HepG2 (cell line): ENCODE data around the gene TRMT5. TPM values are rescaled to one million over a fixed set of nuclear protein-coding genes. Genes with fewer than 3 reads are reported as not detected.

ENCODE experiments used
- ATAC-seq: fragments of 200-7000 bp; cut with Tn5 transposase; 3 replicates; pipeline ENCODE4 v1.9.1; 2020; ENCODE audit warnings: mild to moderate bottlenecking, moderate library complexity
- BruUV-seq: library from RNA; stranded (reverse); fragments of 400-500 nt; replicated peaks from 2 replicates; lab custom pipeline; 2021; lab: Mats Ljungman, UMichigan
- CTCF ChIA-PET: fragments of 300-600 bp; formaldehyde crosslinking; extraction: SDS; loops from one replicate; lab custom pipeline; 2021; ENCODE audit warnings: low total read pairs, inconsistent platforms, low intra/inter-chr PET ratio; lab: Yijun Ruan, JAX
- POLR2A ChIA-PET: fragments of 350-600 bp; sonication (Branson Sonifier 250); formaldehyde crosslinking; loops from one replicate; lab custom pipeline; 2020; ENCODE audit warnings: antibody characterized with exemption, inconsistent platforms; lab: Yijun Ruan, JAX
- DNase-seq: peaks from one replicate; pipeline ENCODE4 v3.0.0-alpha.2; 2015; ENCODE audit warnings: low spot score
- FAIRE-seq: peaks from 3 replicates; lab custom pipeline; 2011; peaks lifted over from hg19 to GRCh38; lab: Jason Lieb, UNC
- H2AFZ ChIP-seq: one replicate; pipeline ENCODE4 v1.6.1; 2011; ENCODE audit warnings: low read length, inconsistent platforms
- H3K27ac ChIP-seq: fragments of 300-600 bp; 3 replicates; pipeline ENCODE4 v1.8.0; 2011; ENCODE audit warnings: mixed run types, mild to moderate bottlenecking, mixed read lengths, low read length, inconsistent platforms; ENCODE audit not compliant: insufficient read depth; ENCODE audit errors: extremely low read length
- H3K27me3 ChIP-seq, 2 experiments: fragments of 200-600 bp in 1 of 2; 2 replicates in 1 of 2; 3 replicates in 1 of 2; pipeline versions ENCODE4 v1.6.0 to v1.8.0; 2011; ENCODE audit warnings: low read length in 2 of 2, mild to moderate bottlenecking in 2 of 2, moderate library complexity in 2 of 2, inconsistent platforms in 1 of 2; ENCODE audit not compliant: insufficient read depth in 2 of 2, control insufficient read depth in 1 of 2
- H3K36me3 ChIP-seq, 2 experiments: fragments of 200-600 bp in 1 of 2; replicated peaks in 1 of 2; 2 replicates in 1 of 2; 3 replicates in 1 of 2; pipeline versions ENCODE4 v1.5.1 to v1.8.0; 2011; ENCODE audit warnings: low read length in 2 of 2, inconsistent platforms in 1 of 2; ENCODE audit not compliant: insufficient read depth in 2 of 2, control insufficient read depth in 1 of 2
- H3K4me1 ChIP-seq: 2 replicates; pipeline ENCODE4 v1.5.1; 2012; ENCODE audit warnings: low read length, inconsistent platforms; ENCODE audit not compliant: insufficient read depth
- H3K4me2 ChIP-seq: 2 replicates; pipeline ENCODE4 v1.6.0; 2011; ENCODE audit warnings: low read depth, low read length, inconsistent platforms
- H3K4me3 ChIP-seq, 3 experiments: fragments of 200-600 bp in 1 of 3; sonication (generic), shearing (Covaris generic) in 1 of 3; replicated peaks in 1 of 3; 2 replicates each; pipeline ENCODE4 v1.5.1; 2011 to 2016; ENCODE audit warnings: low read length in 3 of 3, inconsistent platforms in 2 of 3, low read depth in 2 of 3, mild to moderate bottlenecking in 2 of 3, control low read depth in 1 of 3, mixed read lengths in 1 of 3; ENCODE audit not compliant: insufficient read depth in 1 of 3
- H3K79me2 ChIP-seq: one replicate; pipeline ENCODE4 v1.6.1; 2011; ENCODE audit warnings: low read length, inconsistent platforms; ENCODE audit not compliant: insufficient read depth
- H3K9ac ChIP-seq: 2 replicates; pipeline ENCODE4 v1.6.0; 2011; ENCODE audit warnings: mild to moderate bottlenecking, low read depth, low read length, inconsistent platforms; ENCODE audit not compliant: insufficient read depth
- H3K9me3 ChIP-seq: 2 replicates; pipeline ENCODE4 v1.5.1; 2012; ENCODE audit warnings: mild to moderate bottlenecking, low read length
- H4K20me1 ChIP-seq: 2 replicates; pipeline ENCODE4 v1.6.0; 2011; ENCODE audit warnings: inconsistent platforms, mild to moderate bottlenecking, low read length, moderate library complexity; ENCODE audit not compliant: insufficient read depth
- BRD4 ChIP-seq: sonication (generic); formaldehyde crosslinking; IDR thresholded peaks from 2 replicates; pipeline ENCODE4 v1.4.0; 2020; ENCODE audit warnings: missing genetic modification reagents
- CENPT ChIP-seq: sonication (generic); formaldehyde crosslinking; IDR thresholded peaks from 2 replicates; pipeline ENCODE4 v1.8.0; 2022; ENCODE audit warnings: low read depth, mild to moderate bottlenecking, moderate library complexity, missing genetic modification reagents
- GATAD2A ChIP-seq: IDR thresholded peaks from 2 replicates; pipeline ENCODE4 v1.6.1; 2016
- KDM5B ChIP-seq: sonication (generic); formaldehyde crosslinking; IDR thresholded peaks from 2 replicates; pipeline ENCODE4 v1.4.0; 2020; ENCODE audit warnings: missing genetic modification reagents, mild to moderate bottlenecking, borderline replicate concordance
- PPARG ChIP-seq: conservative IDR thresholded peaks from 2 replicates; pipeline ENCODE4 v1.6.1; 2016; ENCODE audit warnings: missing biosample characterization, missing genetic modification reagents
- RAD21 ChIP-seq: fragments of 450-650 bp; formaldehyde crosslinking; IDR thresholded peaks from 2 replicates; pipeline ENCODE4 v1.5.0; 2020; ENCODE audit warnings: mild to moderate bottlenecking
- REXO4 ChIP-seq: sonication (generic); formaldehyde crosslinking; IDR thresholded peaks from 2 replicates; pipeline ENCODE4 v1.8.0; 2022; ENCODE audit warnings: missing genetic modification reagents, mild to moderate bottlenecking, borderline replicate concordance
- STAG1 ChIP-seq: sonication (generic); formaldehyde crosslinking; IDR thresholded peaks from 2 replicates; pipeline ENCODE4 v1.4.0; 2020; ENCODE audit warnings: missing genetic modification reagents
- ZBTB1 ChIP-seq: sonication (generic); formaldehyde crosslinking; IDR thresholded peaks from 2 replicates; pipeline ENCODE4 v1.4.0; 2020; ENCODE audit warnings: missing genetic modification reagents, borderline replicate concordance
- ZNF432 ChIP-seq: sonication (generic); formaldehyde crosslinking; IDR thresholded peaks from 2 replicates; pipeline ENCODE4 v1.5.0; 2020; ENCODE audit warnings: missing genetic modification reagents, mild to moderate bottlenecking, borderline replicate concordance
- ZNF652 ChIP-seq: IDR thresholded peaks from 2 replicates; pipeline ENCODE4 v1.6.1; 2016; ENCODE audit warnings: low read depth, borderline replicate concordance
- ZNF7 ChIP-seq: IDR thresholded peaks from 2 replicates; pipeline ENCODE4 v1.6.1; 2016; ENCODE audit warnings: missing biosample characterization, missing genetic modification reagents
- ZNF709 ChIP-seq: sonication (generic); formaldehyde crosslinking; IDR thresholded peaks from 2 replicates; pipeline ENCODE4 v1.5.0; 2020; ENCODE audit warnings: mild to moderate bottlenecking, missing genetic modification reagents
- WGBS: methylation state at CpG from one replicate; pipeline ENCODE4 v1.1.6; 2017; ENCODE audit warnings: low lambda C conversion rate; 5-methylcytosine and 5-hydroxymethylcytosine counted together
- in situ Hi-C: cut with HindIII; loops from 2 replicates; pipeline ENCODE4 v1.10.0; 2017; ENCODE audit warnings: low pct_unique_long_range_greater_than_20kb; ENCODE audit not compliant: extremely low pct_ligation_motif_present
- intact Hi-C: fragments of 100-400 bp; cut with micrococcal nuclease; formaldehyde crosslinking; loops from one replicate; pipeline ENCODE4 v1.10.0; 2022; ENCODE audit not compliant: unreplicated experiment
- polyA plus RNA-seq, 8 experiments: library from polyadenylated mRNA; depleted of rRNA in 3 of 8; stranded (reverse) in 7 of 8; unstranded in 1 of 8; fragments of >200 nt; fragmentation: Illumina TruSeq in 4 of 8; extraction: Trizol in 4 of 8; gene quantifications; 2 replicates each; pipeline versions ENCODE4 v1.2.1 to v1.2.3, GENCODE V29; 2011 to 2016; ENCODE audit warnings: low read depth in 4 of 8, missing spikeins in 1 of 8, mixed read lengths in 1 of 8; ENCODE audit not compliant: insufficient read depth in 1 of 8
- total RNA-seq, 5 experiments: library from RNA; depleted of rRNA; stranded (reverse); fragments of >200 nt; fragmentation: Illumina TruSeq; extraction: Trizol; gene quantifications; 2 replicates each; pipeline ENCODE4 v1.2.3, GENCODE V29; 2016; ENCODE audit warnings: low read depth in 1 of 5
- TF ChIP-seq, protein P1 (sequence below): IDR thresholded peaks from 2 replicates; pipeline ENCODE4 v1.6.1; 2016; ENCODE audit warnings: control low read depth
- TF ChIP-seq, protein P2 (sequence below): sonication (generic); formaldehyde crosslinking; IDR thresholded peaks from 2 replicates; pipeline ENCODE4 v1.5.0; 2020; ENCODE audit warnings: mild to moderate bottlenecking, missing genetic modification reagents, moderate library complexity
- TF ChIP-seq, protein P3 (sequence below): sonication (generic); formaldehyde crosslinking; IDR thresholded peaks from 2 replicates; pipeline ENCODE4 v1.8.1; 2022; ENCODE audit warnings: low read depth, mild to moderate bottlenecking, missing genetic modification reagents

The TRMT5 gene
- total and polyA plus RNA-seq, 2 of the 13 experiments (the other 11 are each of a cell fraction or from before 2014, with no cell fraction given) = 3.6 to 16.0 TPM

DNA sequence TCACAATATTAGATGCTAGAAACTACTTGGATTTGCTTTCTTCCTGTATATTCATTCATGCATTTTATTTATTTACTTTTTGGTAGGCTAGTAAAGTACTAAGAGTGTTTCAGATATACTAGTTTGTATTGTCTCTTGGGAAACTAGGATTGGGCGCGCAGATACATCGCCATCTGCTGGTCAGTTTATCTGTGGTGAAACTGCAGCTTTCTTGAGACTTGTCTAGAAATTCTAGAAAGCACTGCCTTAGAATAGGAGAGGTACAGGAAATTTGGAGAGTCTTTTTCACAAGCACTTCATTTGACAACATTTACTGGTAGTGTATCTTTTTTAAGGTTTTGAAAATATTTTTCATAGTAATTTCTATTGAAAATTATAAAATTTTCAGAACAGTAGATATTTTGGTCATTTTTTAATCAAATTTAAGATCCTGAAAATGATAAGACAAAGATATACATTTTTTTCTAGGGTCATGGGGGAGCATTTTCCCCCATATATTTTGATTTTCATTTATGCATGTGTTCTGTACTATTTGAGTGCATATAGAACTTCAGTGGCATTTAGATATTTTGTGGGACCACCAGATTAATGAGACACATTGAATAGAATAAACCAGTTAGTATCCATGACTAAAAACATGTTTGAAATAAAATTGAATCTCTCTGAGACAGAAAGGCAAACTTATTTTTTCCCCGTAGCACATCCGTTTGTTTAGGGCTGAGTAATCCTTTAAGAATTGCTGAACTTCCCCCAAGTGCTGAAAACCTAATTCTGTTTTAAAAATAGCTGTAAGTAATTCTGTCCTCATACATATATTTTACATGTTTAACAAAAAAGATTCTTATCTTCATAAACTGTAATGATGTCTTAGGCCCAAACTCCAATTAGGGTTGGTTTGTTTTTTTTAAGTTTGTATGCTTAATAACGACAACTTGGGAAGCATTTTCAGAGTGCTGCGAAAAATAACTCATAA, 44.7 kb upstream of the TRMT5 start:
- H3K36me3 ChIP-seq = no peaks in the 10 kb centered on the region
- H4K20me1 ChIP-seq = no peaks in the 10 kb centered on the region
- ChIA-PET CTCF (interaction anchor here (1.3 to 2.2 kb wide), 4 partner anchors 164 to 401 kb away, joined by 5 to 24 read pairs (median 6); no protein-coding TSS in a partner anchor), POLR2A (no interaction called here)
- no peak overlapping the region for H3K4me2 ChIP-seq
- FAIRE-seq (peak; percentile 61), ATAC-seq (peak; percentile 59; the same call in 2 of the 3 replicates), DNase-seq (peak; percentile 57)
- H3K4me1 ChIP-seq = peaks cover 10% of the 10 kb centered on the region; the same call in 1 of the 2 replicates
- WGBS = 52% methylated on average over 7 of the region's 7 CpGs
- H3K4me3 ChIP-seq = no peak overlapping the region
- H3K27me3 ChIP-seq = no peaks in the 10 kb centered on the region
- H3K9ac ChIP-seq = no peak overlapping the region
- H3K9me3 ChIP-seq = no peaks in the 10 kb centered on the region
- H2AFZ ChIP-seq = no peak overlapping the region
- no peaks in the 10 kb centered on the region for H3K79me2 ChIP-seq
- intact Hi-C loops = loop anchor here (1.0 to 5.0 kb wide), 5 partner anchors 163 to 400 kb away; partner anchors contain the start of gene SIX1
- in situ Hi-C loops = loop anchor here (10.0 to 25.0 kb wide), 2 partner anchors 162 to 401 kb away; no protein-coding TSS in a partner anchor
- H3K27ac ChIP-seq = no peak overlapping the region
- no TSS peak for BruUV-seq
- TF ChIP-seq, protein P1, sequence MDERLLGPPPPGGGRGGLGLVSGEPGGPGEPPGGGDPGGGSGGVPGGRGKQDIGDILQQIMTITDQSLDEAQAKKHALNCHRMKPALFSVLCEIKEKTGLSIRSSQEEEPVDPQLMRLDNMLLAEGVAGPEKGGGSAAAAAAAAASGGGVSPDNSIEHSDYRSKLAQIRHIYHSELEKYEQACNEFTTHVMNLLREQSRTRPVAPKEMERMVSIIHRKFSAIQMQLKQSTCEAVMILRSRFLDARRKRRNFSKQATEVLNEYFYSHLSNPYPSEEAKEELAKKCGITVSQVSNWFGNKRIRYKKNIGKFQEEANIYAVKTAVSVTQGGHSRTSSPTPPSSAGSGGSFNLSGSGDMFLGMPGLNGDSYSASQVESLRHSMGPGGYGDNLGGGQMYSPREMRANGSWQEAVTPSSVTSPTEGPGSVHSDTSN (CRISPR knock-in tag) = no peak
- TF ChIP-seq STAG1 (peak; percentile 90), ZNF7 (CRISPR knock-in tag) (no peak), BRD4 (CRISPR knock-in tag) (no peak), GATAD2A (0 out of 2 replicates have a peak, but pooled peaks have one; percentile 8), ZBTB1 (no peak), ZNF652 (no peak), ZNF709 (CRISPR knock-in tag) (no peak), PPARG (CRISPR knock-in tag) (0 out of 2 replicates have a peak, but pooled peaks have one; percentile 23), ZNF432 (no peak), KDM5B (CRISPR knock-in tag) (no peak), RAD21 (CRISPR knock-in tag) (peak; percentile 61), CENPT (CRISPR knock-in tag) (no peak), REXO4 (CRISPR knock-in tag) (no peak)
- TF ChIP-seq, protein P2, sequence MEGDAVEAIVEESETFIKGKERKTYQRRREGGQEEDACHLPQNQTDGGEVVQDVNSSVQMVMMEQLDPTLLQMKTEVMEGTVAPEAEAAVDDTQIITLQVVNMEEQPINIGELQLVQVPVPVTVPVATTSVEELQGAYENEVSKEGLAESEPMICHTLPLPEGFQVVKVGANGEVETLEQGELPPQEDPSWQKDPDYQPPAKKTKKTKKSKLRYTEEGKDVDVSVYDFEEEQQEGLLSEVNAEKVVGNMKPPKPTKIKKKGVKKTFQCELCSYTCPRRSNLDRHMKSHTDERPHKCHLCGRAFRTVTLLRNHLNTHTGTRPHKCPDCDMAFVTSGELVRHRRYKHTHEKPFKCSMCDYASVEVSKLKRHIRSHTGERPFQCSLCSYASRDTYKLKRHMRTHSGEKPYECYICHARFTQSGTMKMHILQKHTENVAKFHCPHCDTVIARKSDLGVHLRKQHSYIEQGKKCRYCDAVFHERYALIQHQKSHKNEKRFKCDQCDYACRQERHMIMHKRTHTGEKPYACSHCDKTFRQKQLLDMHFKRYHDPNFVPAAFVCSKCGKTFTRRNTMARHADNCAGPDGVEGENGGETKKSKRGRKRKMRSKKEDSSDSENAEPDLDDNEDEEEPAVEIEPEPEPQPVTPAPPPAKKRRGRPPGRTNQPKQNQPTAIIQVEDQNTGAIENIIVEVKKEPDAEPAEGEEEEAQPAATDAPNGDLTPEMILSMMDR (CRISPR knock-in tag) = peak; percentile 80
- TF ChIP-seq, protein P3, sequence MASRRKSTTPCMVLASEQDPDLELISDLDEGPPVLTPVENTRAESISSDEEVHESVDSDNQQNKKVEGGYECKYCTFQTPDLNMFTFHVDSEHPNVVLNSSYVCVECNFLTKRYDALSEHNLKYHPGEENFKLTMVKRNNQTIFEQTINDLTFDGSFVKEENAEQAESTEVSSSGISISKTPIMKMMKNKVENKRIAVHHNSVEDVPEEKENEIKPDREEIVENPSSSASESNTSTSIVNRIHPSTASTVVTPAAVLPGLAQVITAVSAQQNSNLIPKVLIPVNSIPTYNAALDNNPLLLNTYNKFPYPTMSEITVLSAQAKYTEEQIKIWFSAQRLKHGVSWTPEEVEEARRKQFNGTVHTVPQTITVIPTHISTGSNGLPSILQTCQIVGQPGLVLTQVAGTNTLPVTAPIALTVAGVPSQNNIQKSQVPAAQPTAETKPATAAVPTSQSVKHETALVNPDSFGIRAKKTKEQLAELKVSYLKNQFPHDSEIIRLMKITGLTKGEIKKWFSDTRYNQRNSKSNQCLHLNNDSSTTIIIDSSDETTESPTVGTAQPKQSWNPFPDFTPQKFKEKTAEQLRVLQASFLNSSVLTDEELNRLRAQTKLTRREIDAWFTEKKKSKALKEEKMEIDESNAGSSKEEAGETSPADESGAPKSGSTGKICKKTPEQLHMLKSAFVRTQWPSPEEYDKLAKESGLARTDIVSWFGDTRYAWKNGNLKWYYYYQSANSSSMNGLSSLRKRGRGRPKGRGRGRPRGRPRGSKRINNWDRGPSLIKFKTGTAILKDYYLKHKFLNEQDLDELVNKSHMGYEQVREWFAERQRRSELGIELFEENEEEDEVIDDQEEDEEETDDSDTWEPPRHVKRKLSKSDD (CRISPR knock-in tag) = no peak
